Neural progenitor cell (in vitro differentiated cells): ENCODE measurements around the gene EOGT.

Experiments
- EZH2 ChIP-seq: fragments of 200-600 bp; sonication (generic); IDR thresholded peaks from 2 replicates; pipeline ENCODE4 v1.6.1; 2017; ENCODE audit warnings: antibody characterized with exemption, mild to moderate bottlenecking, moderate library complexity
- EZH2phosphoT487 ChIP-seq: fragments of 200-600 bp; sonication (generic); IDR thresholded peaks from 2 replicates; pipeline ENCODE4 v1.6.1; 2017; ENCODE audit warnings: antibody characterized with exemption
- TF ChIP-seq, protein P1 (sequence below): fragments of 200-600 bp; sonication (generic); IDR thresholded peaks from 2 replicates; pipeline ENCODE4 v1.5.1; 2017; ENCODE audit warnings: antibody characterized with exemption, mild to moderate bottlenecking

GRCh38 chr3:69012800-69013252 lies 658 bp downstream of the EOGT start:
- TF ChIP-seq, protein P1, sequence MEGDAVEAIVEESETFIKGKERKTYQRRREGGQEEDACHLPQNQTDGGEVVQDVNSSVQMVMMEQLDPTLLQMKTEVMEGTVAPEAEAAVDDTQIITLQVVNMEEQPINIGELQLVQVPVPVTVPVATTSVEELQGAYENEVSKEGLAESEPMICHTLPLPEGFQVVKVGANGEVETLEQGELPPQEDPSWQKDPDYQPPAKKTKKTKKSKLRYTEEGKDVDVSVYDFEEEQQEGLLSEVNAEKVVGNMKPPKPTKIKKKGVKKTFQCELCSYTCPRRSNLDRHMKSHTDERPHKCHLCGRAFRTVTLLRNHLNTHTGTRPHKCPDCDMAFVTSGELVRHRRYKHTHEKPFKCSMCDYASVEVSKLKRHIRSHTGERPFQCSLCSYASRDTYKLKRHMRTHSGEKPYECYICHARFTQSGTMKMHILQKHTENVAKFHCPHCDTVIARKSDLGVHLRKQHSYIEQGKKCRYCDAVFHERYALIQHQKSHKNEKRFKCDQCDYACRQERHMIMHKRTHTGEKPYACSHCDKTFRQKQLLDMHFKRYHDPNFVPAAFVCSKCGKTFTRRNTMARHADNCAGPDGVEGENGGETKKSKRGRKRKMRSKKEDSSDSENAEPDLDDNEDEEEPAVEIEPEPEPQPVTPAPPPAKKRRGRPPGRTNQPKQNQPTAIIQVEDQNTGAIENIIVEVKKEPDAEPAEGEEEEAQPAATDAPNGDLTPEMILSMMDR, result no peak
- TF ChIP-seq EZH2 (peak; percentile 37), EZH2phosphoT487 (peak; percentile 54)
